Stimulated activated CD8-positive, alpha-beta memory T cell treated with anti-CD3 and anti-CD28 coated beads, Interleukin-4, amount 100 ng/mL, for 48 hours (primary cell): ENCODE measurements around the gene TMEM219.
"Not testable (repeated sequence)": the region's sequence is repeated elsewhere in the genome, so short reads cannot be mapped to it uniquely, and the experiment has no call there.

Experiments used
- DNase-seq: peaks from one replicate; pipeline ENCODE4 v3.0.0-alpha.2; 2020

The TMEM219 gene

DNA sequence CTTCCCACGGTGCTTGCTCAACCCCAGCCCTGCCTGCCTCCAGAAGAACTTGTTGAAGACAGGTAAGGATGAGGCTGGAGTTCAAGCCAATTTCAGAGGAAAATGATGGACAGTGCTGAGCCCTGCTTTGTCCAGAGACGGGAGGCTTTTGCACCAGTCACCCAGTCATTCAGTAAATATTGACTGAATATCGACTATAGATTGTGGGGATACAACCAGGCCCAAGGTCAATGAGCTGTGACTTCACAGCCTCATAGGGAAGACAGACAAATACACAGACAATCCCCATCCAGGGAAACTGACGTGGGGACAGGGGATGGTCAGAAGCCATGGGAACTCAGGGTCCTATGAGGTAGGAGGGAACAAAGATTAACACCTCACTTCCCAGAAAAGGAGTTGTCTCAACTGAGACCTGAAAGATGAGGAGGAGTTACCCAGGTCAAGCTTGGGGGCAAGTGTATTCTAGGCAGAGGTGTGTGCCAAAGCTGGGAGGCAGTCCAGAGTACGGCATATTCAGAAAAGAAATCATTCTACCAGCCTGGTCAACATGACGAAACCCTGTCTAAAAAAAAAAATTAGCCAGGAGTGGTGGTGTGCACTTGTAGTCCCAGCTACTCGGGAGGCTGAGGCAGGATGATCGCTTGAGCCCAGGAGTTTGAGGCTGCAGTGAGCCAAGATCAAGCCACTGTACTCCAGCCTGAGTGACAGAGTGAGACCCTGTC, 54.8 kb downstream of the TMEM219 start:
- no peak for DNase-seq

DNA sequence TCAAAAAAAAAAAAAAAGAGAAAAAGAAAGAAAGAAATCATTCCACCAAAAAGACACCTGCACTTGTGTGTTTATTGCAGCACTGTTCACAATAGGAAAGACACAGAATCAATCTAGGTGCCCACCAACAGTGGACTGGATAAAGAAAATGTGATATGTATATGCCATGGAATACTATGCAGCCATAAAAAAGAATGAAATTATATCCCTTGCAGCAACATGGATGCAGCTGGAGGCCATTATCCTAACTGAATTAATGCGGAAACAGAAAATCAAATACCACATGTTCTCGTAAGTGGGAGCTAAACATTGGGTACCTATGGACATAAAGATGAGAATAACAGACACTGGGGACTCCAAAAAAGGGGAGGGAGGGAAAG, 55.4 kb downstream of the TMEM219 start:
- DNase-seq, result no peak

GRCh38 chr16:30017937-30018336, 56.1 kb downstream of the TMEM219 start:
- DNase-seq, result not testable (repeated sequence)

GRCh38 chr16:30018731-30019158, 56.9 kb downstream of the TMEM219 start:
- no peak for DNase-seq
